ENCODE data around the gene TNRC18.

Gene TNRC18

DNA sequence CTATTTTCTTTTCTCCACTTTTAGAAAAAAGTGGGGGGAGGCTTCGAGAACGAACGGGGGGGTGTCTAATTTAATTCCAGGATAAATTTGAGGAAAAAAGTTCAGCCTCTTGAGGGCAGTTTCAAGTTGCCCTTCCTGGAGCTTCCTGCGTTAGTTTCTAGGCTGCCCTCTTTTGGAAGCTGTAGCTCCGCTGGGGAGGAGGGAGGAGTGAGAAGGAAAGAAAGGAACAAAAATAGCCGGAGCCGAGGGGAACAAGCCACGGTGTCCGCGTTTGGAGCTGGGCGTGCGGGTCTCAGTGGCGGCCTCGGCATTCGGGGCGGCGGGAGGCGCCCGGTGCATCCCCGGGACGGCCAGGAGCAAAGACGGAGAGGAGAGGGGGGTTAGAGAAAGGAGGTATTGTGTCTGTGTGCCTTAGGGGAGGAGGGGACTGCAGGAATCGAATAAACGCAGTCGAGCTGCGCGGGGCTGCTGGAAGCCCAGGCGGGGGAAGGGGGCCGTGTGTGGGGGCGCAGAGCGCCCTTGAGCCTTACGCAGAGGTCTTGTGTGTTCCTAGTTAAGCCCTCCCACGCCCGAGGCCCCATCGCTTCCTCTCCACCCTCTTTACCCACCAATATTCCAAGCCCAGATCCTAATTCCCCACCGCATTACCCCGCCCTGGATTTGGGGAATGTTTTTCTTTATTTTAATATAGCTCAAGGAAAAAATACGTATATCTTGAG, 2.0 kb upstream of the TNRC18 start:
- peak; percentile 59 for DNase-seq

DNA sequence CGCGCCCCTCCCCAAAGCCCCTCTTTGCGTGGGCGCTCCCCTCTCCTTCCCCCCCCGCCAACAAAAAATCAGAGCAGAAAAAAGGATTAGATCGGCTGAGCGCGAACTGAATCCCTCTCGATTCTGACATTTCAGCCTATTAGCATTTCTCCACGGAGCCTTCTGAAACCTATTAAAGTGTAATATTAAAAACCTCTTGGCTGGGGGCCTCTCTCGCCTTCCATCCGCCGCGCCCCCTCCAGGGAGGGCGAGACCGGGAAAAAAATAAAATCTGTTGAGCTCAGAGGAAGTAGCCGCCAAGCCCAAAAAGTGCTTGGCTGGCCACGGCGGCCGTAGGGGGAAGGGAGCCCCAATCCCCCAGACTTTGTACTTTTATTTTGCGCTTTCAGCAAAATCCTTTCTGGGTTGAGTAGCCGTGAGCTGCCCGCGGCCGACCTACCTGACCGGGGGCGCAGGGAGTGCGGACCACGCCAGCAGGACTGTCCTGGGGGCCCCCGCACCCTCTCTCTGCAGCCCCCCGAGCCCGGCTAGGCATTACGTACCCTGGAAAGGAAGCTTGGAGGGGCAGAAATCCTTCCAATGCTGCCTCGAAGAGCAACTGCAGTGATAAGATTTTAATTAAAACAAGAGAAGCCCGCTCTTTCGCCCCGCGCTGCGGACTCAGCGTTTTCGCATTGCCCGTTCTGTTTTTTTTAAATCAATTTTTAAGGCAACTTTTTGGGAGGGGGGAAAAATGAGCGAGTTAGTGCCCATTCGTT, 1.3 kb upstream of the TNRC18 start:
- DNase-seq: peak; percentile 94

GRCh38 chr7:5423976-5424748, 528 bp upstream of the TNRC18 start:
- DNase-seq: peak; percentile 99

- DNase-seq: peak; percentile 47
Observed at GRCh38 chr7:5422396-5423305, 983 bp downstream of the TNRC18 start.

- peak; percentile 74 for DNase-seq
Observed at GRCh38 chr7:5421714-5422395, 1.8 kb downstream of the TNRC18 start.

- DNase-seq: peak; percentile 40
Observed at GRCh38 chr7:5420881-5421713, 2.5 kb downstream of the TNRC18 start.

DNA sequence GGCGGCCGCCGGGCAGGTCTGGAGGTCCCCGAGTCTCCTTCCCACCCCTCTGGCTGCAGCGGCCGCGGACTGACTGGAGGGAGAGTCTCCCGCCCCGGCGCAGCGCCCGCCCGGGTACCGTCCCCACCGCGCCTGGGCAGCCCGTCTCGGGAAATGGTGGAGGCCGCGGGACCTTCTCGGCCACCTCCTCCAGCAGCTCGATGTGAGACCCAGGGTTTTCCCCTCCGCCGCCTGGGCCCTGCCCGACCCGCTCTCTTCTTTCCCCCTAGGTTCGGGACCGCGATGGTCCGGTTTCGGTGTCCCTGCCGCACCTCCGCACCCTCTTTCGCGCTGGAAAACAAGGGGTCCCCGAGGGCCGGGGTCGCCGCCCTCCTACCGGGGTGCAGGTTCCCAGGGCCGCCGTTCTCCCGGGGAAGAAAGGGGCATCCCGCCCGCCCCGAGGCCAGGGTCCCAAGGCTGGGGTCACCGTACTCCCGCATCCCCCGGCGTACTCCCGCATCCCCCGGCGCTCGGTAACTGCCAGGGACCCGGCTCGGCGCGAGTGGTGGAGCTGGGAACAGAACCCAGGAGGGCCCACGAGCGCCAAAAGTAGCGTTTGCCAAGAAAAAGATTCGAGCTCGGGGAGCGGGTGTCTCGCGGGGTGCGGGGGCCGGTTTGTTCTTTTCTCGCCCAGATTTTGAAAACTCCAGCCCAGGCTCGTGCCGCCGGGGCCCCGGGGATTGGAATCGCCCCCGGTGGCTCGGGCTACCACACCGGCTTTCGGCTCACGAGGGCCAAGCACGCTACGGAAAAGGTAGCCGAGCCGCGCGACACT, 3.4 kb downstream of the TNRC18 start:
- peak; percentile 53 for DNase-seq

- DNase-seq: peak; percentile 17
Observed at GRCh38 chr7:5419539-5420066, 4.0 kb downstream of the TNRC18 start.

GRCh38 chr7:5418285-5418582, 5.4 kb downstream of the TNRC18 start:
- no peak for DNase-seq

GRCh38 chr7:5417106-5418071, 6.2 kb downstream of the TNRC18 start:
- no peak for DNase-seq

DNA sequence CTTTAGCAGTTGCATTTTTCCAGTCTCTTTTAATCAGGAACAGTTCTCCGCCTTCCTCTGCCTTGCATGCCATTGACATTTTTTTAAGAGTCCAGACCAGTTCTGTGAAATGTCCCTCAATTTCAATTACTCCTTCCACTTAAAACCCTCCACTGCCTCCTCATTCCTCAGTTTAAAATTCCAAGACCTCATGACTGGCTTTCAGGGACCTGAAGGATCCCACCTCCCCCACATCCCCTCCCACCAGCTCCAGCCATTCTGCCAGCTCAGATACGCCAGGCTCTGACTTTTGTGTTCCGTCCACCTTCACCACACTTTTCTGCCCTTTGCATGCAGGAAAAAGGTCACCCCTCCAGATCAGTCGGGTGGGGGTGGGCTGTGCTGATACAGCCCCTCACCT, 8.7 kb downstream of the TNRC18 start:
- DNase-seq: no peak

GRCh38 chr7:5413449-5413786, 10.2 kb downstream of the TNRC18 start:
- no peak for DNase-seq

DNA sequence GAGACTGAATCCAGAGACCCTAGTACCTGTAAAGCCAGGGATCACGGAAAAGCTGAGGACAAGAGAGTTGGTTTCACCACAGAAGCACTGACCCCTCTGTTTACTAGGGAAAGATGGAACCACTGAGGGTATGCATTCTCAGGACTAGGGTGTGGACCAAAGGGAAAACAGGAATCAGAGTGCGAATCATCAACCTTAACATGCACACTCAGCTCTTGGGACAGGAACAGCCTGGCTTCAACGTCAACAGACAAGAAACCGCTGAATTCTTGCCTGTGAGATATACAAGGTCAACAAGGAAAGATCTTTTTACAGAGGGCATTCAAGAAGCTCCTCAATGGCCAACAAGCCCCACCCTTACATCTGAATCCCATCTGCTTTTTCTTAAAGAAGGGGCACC, 14.9 kb downstream of the TNRC18 start:
- no peak for DNase-seq

DNA sequence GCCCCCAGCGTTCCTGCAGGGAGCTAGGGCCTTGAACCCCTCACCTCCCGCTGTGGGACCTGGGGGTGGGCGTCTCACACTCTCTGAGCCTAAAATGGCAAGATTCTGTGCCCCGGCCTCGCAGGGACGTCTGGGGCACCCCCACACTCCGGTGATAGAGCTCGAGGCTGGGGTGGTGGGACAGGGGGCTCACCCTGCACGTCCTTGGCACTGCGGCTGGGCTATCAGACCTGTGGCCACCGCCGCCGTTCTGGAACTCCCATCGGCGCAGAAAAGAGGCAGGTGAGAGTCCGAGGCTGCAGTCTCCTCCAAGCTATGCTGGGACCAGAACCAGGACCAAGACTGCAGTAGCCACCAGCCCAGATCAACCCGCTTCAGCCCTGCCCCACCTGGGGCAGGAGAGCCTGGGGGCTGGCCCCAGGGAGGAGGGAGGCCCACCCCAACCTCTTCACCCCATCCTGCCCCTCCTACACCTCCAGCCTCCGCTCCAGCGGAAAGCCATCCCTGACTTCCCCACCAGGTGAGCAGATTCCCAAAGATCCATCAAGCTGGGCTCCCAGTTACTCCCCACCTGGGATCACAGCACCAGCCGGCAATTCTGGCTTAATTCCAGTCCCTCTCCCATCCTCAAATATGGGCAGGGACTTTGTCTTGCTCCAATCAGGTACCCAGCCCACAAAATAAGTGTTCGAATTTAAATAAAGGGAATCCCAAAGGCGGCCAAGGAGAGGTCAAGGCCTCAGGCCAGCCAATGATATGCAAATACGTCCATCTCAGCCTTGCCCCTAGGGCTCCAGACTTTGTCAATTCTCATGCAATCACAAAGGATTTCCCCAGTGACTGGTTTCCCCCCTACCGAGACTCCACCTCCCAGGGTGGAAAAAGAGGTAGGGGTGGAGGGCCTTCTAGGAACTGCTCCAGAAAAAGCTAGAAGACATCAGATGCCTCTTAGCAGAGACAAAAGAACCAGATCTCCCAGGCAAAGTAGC, 16.4 kb downstream of the TNRC18 start:
- no peak for DNase-seq

GRCh38 chr7:5404421-5404826, 19.2 kb downstream of the TNRC18 start:
- no peak for DNase-seq

GRCh38 chr7:5403442-5403841, 20.2 kb downstream of the TNRC18 start:
- no peak for DNase-seq

GRCh38 chr7:5397736-5398135, 25.9 kb downstream of the TNRC18 start:
- peak; percentile 28 for DNase-seq

Data from RPMI8226 (cell line).